NCI-H524 (cell line): ENCODE measurements around the gene UTP25.
"Not testable (repeated sequence)": the region's sequence is repeated elsewhere in the genome, so short reads cannot be mapped to it uniquely, and the experiment has no call there.

Experiments used
- DNase-seq, 2 experiments: peaks; one replicate each; lab custom pipeline; 2025; lab: John Stamatoyannopoulos, UW

The UTP25 gene

DNA sequence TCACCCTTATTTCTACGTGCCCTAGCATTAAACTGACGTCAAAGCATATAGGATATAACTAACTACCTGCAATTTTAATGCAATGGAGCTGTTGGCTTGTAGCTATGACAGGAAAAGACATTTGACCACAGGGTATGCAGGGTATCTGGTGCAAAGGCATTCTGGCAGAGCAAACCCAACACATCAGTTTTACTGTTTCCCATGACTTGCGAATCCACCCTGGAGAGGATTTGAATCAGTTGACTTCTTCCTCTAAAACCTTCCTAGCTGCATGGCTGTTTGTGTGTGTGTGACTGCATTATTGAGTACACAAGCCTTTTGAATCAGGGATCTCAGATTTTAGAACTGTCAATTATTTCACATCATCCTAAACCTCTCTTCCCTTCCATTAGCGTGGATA, 68.6 kb downstream of the UTP25 start:
- DNase-seq = no peak

DNA sequence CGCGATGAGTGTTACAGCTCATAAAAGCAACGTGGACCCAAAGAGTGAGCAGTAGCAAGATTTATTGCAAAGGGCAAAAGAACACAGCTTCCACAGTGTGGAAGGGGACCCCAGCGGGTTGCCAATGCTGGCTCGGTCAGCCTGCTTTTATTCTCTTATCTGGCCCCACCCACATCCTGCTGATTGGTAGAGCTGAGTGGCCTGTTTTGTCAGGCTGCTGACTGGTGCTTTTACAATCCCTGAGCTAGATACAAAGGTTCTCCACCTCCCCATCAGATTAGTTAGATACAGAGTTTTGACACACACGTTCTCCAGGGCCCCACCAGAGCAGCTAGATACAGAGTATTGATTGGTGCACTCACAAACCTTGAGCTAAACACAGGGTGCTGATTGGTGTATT, 70.5 kb downstream of the UTP25 start:
- DNase-seq = not testable (repeated sequence)

DNA sequence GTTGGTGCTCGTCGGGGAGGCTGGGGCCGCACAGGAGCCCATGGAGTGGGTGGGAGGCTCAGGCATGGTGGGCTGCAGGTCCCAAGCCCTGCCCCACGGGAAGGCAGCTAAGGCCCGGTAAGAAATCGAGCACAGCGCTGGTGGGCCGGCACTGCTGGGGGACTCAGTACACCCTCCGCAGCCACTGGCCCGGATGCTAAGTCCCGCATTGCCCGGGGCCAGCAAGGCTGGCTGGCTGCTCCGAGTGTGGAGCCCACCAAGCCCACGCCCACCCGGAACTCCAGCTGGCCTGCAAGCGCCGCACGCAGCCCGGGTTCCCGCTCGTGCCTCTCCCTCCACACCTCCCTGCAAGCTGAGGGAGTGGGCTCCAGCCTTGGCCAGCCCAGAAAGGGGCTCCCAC, 71.1 kb downstream of the UTP25 start:
- DNase-seq = not testable (repeated sequence)

DNA sequence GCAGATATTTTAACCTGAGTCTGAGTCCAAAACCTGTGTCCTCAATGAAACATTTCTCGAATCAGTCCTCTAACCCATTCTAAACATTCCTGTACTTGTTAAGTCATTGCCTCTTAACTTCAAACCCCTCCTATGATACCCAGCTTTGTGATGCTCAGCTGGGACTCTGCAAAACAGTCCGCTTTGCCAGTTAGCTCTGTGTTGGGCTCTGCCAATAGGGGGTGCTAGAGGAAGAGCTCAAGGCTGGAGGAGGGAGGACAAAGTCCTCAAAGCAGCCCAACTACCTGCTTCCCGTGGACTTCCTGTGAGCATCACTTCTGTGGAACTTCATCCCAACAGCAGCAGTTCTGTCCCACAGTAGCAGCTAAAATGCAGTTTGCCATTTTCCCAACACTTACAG, 72.2 kb downstream of the UTP25 start:
- DNase-seq = no peak

DNA sequence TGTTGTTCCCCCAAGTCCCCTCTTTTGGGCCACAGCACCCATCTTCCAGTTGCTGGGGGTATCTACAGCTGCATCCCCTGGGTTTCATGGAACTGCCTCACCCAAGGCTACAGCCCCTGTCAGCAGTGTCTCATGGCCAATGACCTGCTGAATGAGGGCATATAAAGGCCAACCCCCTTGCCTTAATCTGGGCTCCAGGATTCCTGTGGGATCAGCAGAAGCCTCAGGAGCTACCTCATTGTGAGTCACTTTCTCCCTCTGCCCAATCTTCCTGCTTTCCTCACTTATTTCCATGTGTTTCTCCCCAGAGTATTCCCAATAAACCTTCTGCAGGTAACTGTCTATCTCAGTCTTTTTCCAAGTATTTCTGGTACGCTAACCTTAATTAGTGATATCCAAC, 73.0 kb downstream of the UTP25 start:
- no peak for DNase-seq

DNA sequence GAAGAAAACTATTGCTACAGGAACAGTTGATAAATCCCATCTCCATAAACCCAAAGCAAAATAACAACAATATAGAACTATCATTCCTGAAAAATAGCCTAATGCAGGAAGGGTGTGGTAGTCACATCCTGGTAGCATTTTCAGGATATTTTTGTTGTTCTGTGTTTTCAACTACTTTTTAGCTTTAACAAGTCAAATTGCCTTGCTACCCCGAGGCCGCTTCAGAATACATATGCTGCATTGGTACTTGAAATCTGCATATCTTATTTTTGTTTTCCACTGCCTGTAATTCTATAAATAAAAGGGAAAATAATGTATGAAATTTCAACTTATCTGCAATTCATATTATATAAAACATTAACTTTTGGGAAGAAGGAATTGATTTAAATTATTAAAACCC, 73.4 kb downstream of the UTP25 start:
- no peak for DNase-seq

DNA sequence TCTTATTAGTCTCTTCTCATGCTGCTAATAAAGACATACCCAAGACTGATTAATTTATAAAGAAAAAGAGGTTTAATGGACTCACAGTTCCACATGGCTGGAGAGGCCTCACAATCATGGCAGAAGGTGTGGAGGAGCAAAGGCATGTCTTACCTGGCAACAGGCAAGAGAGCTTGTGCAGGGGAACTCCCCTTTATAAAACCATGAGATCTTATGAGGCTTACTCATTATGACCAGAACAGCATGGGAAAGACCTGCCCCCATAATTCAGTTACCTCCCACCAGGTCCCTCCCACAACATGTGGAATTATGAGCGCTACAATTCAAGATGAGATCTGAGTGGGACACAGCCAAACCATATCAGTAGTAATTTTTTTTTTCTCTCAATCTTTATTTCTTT, 77.0 kb downstream of the UTP25 start:
- DNase-seq = not testable (repeated sequence)
